Mesothelial cell of epicardium (in vitro differentiated cells): ENCODE results near the gene PDZD11. TPM values are rescaled to one million over a fixed set of nuclear protein-coding genes. Genes with fewer than 3 reads are reported as not detected.

Experiments
- DNase-seq, 2 experiments: peaks; one replicate each; pipeline ENCODE4 v3.0.0; 2021; ENCODE audit warnings: low spot score in 2 of 2; ENCODE audit not compliant: unreplicated experiment in 2 of 2
- H3K27ac Mint-ChIP-seq: 2 replicates; pipeline ENCODE4 v1.8.0; 2021; ENCODE audit warnings: mixed read lengths
- H3K27me3 Mint-ChIP-seq: 2 replicates; pipeline ENCODE4 v1.8.0; 2021; ENCODE audit warnings: low read depth, mixed read lengths
- H3K36me3 Mint-ChIP-seq: 2 replicates; pipeline ENCODE4 v1.8.0; 2021; ENCODE audit warnings: mixed read lengths
- H3K4me1 Mint-ChIP-seq: 2 replicates; pipeline ENCODE4 v1.8.0; 2021; ENCODE audit warnings: mixed read lengths
- H3K4me3 Mint-ChIP-seq: 2 replicates; pipeline ENCODE4 v1.8.0; 2021; ENCODE audit warnings: mild to moderate bottlenecking, moderate library complexity, mixed read lengths
- H3K9me3 Mint-ChIP-seq: 2 replicates; pipeline ENCODE4 v1.8.0; 2021; ENCODE audit warnings: mixed read lengths
- CTCF ChIP-seq: fragments of 200-600 bp; sonication (generic); IDR thresholded peaks from one replicate; pipeline ENCODE4 v1.5.0; 2021; ENCODE audit warnings: antibody characterized with exemption; ENCODE audit not compliant: unreplicated experiment
- total RNA-seq: library from RNA; stranded (reverse); gene quantifications from 3 replicates; pipeline ENCODE4 v1.2.1, GENCODE V29; 2021

The PDZD11 gene
- total RNA-seq, 1 donor from 2014 or later = 32.1 TPM

- Mint-ChIP-seq H3K36me3 (no peaks in the 10 kb centered on the region), H3K27me3 (no peaks in the 10 kb centered on the region), H3K4me1 (no peaks in the 10 kb centered on the region), H3K27ac (no peak within 1 kb of the TSS), H3K4me3 (no peak within 1 kb of the TSS), H3K9me3 (peaks cover 38% of the 10 kb centered on the region)
- no peak for TF ChIP-seq CTCF
- DNase-seq = no peak
Observed at GRCh38 chrX:70268034-70268433, 21.7 kb downstream of the PDZD11 start, which contains the start of gene ARR3. Gene ARR3 (plus strand): TSS chrX:70268334. CDS start chrX:70269386, 1,052 bp downstream.

- H3K4me1 Mint-ChIP-seq = no peaks in the 10 kb centered on the region
- no peak for DNase-seq
- H3K27me3 Mint-ChIP-seq = no peaks in the 10 kb centered on the region
- TF ChIP-seq CTCF = no peak
- H3K4me3 Mint-ChIP-seq = no peak overlapping the region
- no peaks in the 10 kb centered on the region for H3K36me3 Mint-ChIP-seq
- peaks cover 37% of the 10 kb centered on the region for H3K9me3 Mint-ChIP-seq
- no peak overlapping the region for H3K27ac Mint-ChIP-seq
Observed at GRCh38 chrX:70264784-70265183, 24.9 kb downstream of the PDZD11 start.

- H3K4me3 Mint-ChIP-seq = no peak overlapping the region
- peak in 1 of 2 experiments; percentile 55 for DNase-seq
- H3K27ac Mint-ChIP-seq = no peak overlapping the region
- H3K4me1 Mint-ChIP-seq = no peaks in the 10 kb centered on the region
- H3K27me3 Mint-ChIP-seq = no peaks in the 10 kb centered on the region
- no peak for TF ChIP-seq CTCF
- no peaks in the 10 kb centered on the region for H3K36me3 Mint-ChIP-seq
- peaks cover 21% of the 10 kb centered on the region for H3K9me3 Mint-ChIP-seq
Observed at GRCh38 chrX:70262952-70263567, 26.7 kb downstream of the PDZD11 start.

GRCh38 chrX:70260104-70260503 lies 29.6 kb downstream of the PDZD11 start, which contains the start of gene P2RY4:
Gene P2RY4 (minus strand): TSS chrX:70260204. CDS start chrX:70259624, 580 bp downstream.
- no peak within 1 kb of the TSS for H3K4me3 Mint-ChIP-seq
- no peak for TF ChIP-seq CTCF
- no peaks in the 10 kb centered on the region for H3K27me3 Mint-ChIP-seq
- peaks cover 17% of the 10 kb centered on the region for H3K9me3 Mint-ChIP-seq
- no peaks in the 10 kb centered on the region for H3K4me1 Mint-ChIP-seq
- H3K36me3 Mint-ChIP-seq = no peaks in the 10 kb centered on the region
- no peak for DNase-seq
- H3K27ac Mint-ChIP-seq = no peak within 1 kb of the TSS

GRCh38 chrX:70257423-70258288 lies 32.1 kb downstream of the PDZD11 start:
- no peak for DNase-seq
- Mint-ChIP-seq H3K4me1 (no peaks in the 10 kb centered on the region), H3K9me3 (peaks cover 31% of the 10 kb centered on the region), H3K27ac (no peak overlapping the region), H3K27me3 (no peaks in the 10 kb centered on the region), H3K4me3 (no peak overlapping the region), H3K36me3 (no peaks in the 10 kb centered on the region)
- TF ChIP-seq CTCF = no peak
